Stimulated activated CD4-positive, alpha-beta T cell treated with anti-CD3 and anti-CD28 coated beads, Interleukin-4, amount 100 ng/mL, for 4 hours (primary cell): Measurements from ENCODE around the gene DOCK1.

Source experiments
- DNase-seq, 2 experiments: peaks; one replicate each; pipeline ENCODE4 v3.0.0-alpha.2; 2020

The DOCK1 gene

DNA sequence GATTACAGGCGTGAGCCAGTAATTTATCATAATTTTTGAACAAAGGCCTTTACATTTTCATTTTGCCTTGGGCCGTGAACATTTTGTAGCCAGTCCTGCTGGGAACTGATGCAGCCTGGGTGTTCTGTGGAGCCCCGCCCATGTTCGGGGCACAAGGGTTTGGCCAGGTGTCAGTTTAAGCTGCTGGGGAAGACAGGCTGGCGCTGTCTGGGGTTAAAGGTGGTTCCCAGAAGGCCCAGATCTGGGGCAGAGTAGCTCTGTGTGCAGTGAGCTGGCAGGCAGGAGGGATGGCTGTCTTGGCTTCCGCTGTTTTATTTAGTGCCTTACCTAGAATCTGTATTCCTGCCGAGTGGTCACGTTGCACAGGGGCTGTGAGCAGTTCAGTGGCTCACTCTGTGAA lies 50.2 kb downstream of the DOCK1 start:
- no peak for DNase-seq

DNA sequence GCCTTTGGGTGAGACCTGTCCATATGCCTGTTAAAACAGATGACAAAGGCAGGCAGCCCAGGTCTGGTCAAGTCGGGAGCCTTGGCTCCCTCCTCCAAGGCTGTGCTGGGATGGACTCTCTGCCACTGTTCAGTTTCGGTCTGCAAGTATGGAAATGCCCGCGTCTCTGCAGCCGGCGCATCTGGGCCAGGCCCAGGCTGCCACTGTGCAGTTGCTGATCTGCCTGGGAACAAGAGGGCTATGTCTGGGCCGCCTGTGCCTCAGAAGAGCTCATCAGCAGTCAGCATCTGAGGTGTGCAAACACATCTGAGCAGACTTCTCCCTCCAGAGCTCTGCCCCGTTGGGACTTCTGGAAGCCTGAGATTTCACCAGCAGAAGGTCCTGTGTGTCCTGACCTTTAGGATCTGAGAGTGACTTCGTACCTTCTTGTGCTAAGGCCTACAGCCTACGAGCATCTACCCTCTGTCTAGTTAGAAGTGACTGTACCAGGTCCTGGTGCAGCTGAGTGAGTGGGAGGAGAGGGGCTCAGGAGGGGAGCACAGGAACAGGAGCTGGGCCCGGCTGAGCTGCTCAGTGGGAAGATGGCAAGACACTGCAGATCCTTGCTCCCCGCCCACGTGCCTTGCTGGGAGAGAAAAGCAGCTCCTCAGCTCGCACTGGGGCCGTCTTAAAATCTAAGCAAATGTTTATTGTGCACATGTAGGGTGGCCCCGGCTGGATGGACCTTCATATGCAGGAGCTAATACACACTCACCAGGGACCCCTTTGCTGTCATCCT lies 50.9 kb downstream of the DOCK1 start:
- DNase-seq: no peak

DNA sequence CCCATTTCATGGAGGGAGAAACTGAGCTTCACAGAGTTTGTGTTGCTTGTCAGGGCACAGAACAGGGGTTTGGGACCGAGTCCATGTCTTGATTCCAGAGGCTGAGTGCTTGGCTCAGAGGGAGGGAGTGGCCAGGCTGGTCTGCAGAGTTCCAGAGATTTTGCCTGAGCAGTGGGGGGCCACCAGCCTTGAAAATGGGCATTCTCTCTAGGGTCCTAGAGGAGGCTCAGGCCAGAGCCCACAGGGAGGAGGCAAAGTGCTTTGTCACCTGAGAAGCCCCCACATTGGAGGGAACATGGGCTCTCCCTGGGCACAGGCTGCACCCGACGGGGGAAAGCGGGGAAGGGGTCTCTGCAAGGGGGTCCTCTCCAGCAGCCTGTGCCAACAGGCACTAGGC lies 51.5 kb downstream of the DOCK1 start:
- DNase-seq: no peak

DNA sequence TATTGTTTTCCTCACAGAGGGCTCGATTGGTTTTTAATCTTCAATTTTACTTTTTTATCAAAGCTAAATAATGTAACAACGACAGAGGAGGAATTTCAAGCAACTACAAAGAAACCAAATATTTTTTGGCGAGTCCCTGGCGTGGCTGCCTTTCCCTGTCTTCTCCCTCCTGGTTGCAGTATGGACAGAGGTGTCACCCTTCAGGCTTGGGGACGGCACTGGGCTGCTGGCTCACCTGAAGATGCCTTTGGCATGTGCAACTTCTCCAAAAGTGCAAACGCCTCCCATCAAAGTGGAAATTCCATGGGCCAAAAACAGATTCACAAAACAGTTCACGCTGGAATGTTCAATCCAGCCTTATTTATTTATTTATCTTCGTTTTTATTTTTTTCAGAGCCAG lies 51.9 kb downstream of the DOCK1 start:
- no peak for DNase-seq

DNA sequence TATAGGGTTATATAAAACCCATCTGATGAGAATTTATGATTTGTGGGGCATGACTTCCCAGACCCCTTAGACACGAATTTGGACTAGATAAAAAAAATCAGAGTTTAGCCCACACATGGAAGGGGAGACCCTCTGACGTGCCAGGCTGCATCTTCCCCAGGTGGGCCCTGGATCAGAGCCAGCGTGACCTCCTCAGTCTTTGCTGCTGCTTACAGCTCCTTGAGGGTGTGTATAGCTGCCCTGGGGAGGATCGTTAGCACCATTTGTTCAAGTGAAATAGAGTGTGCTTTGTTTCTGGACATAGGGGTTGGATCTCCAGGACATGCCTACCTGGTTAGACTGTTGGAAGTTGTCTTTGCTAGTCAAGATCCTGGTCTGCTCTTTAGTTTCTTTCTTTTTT lies 54.2 kb downstream of the DOCK1 start:
- DNase-seq: no peak

DNA sequence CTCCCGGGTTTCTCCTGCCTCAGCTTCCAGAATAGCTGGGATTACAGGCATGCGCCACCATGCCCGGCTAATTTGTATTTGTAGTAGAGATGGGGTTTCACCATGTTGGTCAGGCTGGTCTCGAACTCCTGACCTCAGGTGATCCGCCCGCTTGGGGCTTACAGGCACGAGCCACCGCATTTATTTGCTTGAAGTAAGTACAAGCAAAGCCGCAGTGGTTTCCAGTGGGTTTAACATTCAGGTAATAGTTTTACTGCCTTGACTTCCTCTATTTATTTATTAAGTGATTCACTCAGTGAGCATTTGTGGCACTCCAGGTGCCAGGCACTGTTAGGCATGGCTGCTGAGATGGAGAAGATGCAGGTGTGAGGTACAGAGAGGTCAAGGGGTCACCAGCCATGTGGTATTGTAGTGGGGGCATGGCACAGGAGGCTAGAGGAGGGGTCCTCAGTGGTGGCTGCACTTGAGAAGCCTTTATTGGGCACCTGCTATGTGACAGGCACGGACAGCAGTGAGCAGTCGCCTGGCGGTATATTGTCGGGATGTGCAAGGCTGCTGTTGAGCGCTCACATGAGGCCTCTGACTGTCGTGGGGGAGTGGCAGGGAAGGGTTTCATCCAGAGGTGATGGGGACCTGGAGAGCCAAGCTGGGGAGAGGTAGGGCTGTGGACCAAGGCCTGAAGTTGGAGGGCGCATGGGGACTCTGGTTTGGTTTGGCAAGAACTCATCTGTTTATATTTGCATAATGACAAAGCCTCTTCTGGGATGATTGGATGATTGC lies 54.9 kb downstream of the DOCK1 start:
- no peak for DNase-seq

DNA sequence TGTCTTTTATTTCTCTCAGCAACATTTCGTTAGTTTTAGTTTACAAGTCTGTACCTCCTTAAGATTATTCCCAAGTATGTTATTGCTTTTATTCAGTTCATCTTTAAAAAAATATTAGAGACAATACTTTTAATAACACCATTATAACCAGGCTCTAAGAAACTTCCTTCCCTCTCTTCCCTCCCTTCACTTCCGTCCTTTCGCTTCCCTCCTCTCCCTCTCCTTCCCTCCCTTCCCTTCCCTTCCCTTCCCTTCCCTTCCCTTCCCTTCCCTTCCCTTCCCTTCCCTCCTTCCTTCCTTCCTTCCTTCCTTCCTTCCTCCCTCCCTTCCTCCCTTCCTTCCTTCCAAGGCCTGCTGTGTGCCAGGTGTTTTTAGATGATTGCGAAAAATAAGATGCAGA lies 58.1 kb downstream of the DOCK1 start:
- DNase-seq: no peak

DNA sequence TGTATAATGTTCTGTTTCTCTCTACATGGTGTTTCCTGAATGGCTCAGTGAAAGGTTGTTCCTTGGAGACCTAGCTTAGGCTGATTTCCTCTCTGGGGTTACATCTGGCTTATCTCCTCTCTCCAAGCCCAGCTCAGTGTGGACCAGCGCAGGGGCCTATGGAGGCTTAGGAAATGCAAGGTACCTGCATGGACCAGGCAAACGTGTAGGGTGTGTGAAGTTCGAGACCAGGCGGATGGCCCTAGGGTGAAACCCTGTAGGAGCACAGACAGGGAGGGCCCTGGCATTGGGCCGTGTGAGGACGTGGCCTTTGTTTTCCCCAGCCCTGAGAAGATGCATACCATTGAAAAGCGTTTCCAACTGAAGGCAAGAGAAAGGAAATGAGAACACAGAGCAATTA lies 59.0 kb downstream of the DOCK1 start:
- DNase-seq: no peak

DNA sequence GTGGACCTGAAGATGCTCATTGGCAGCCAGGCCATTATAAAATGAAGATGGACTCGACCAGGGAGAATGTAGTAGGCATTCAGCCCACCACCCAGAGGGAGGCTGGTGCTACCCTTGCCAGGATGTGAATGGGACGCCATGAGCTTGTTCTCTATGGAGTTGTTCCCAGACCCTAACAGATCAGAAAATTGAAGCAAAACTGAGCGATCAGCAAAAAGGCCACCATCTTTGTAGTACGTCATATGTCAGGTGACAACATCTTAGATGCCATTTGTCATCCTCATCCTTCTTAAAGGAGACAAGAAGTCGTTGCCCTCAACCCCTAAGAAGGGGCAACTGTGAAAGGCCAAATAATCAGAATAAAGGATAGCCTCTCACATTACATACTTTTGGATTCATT lies 61.7 kb downstream of the DOCK1 start:
- DNase-seq: no peak

DNA sequence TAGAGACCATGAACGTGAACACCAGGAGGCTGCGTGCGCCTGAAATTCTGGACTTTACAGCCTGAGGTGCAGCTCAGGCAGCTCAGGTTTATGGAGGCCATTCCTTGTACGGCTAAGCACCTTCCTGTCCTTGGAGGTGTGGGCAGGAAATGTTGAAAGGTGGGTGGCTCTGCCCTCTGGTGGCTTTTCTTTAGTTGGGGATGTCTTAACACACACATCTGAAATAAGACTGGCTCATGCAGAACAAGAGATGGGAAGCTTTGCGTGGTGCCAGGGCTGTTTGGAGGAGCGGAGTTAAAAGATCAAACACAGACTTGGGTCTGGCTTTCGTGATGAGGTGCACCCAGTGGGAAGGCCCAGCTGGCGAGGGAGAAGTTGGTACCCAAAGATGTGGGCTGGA lies 64.1 kb downstream of the DOCK1 start:
- no peak for DNase-seq

DNA sequence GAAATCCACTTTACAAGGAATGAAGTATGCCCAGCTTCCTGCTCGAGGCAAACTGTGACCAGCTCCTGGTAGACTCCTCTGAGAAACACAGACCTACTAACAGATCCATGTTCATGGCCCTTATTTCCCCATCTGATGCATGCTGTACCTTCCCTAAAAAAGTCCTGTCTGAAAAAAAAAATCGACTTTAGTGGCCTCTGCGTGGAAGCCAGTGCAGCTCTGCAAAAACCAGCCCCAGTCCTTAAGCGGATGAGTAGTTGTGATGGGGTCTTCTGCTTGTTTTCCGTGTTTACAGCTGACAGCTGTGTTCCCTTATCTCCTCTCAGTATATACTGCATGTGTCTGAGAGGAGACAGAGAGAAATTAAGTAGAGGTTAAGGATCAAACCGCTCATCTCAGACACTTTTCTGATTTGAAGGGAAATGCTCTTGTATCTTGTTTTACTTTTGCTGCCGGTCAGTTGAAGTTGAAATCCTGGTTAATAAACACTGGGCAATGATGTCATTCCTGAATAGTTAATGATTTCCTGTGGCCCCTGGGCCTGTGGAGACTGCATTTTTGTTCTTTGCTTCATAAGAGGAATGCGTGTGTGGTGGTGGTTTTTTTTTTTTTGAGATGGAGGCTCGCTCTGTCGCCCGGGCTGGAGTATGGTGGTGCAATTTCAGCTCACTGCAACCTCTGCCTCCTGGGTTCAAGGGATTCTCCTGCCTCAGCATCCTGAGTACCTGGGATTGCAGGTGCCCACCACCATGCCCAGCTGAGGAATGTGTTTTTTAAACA lies 67.6 kb downstream of the DOCK1 start:
- DNase-seq: no peak

DNA sequence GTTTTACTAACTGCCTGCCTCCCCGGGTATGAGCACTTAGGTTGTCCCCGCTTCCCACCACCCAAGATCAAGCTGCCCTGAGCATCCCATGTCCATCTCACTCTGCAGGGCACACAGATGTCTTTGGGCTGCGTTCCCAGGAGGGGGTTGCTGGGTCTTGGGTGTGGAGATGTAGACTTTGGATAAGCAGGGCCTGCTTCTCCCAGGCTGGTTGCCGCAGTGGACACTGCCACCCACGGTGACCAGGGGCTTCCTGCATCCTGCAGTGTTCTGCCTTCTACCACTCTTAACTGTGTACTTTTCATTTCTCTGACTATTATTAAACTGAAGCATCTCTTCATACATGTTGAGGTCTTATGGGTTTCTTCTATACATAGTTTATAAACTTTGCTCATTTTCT lies 70.0 kb downstream of the DOCK1 start:
- no peak for DNase-seq

DNA sequence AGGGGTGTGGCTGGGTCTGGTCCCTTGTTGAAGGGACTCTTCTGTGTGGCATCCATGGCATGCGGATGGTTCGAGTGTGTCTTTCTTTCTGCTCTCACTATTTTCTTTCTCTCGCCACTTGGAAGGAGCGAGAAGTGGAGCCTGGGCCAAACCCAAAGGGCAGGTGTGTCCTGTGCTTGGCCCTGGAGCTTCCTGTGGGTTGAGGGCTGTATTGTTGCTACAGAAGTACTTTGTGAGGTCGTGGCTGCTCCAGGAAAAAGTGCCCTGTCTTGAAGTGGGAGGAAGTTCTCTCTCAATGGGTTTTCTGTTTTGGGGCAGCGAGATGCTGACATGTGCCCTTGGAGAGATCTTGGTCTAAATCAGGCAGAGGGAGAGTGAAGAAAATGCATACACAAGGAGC lies 72.0 kb downstream of the DOCK1 start:
- DNase-seq: no peak

DNA sequence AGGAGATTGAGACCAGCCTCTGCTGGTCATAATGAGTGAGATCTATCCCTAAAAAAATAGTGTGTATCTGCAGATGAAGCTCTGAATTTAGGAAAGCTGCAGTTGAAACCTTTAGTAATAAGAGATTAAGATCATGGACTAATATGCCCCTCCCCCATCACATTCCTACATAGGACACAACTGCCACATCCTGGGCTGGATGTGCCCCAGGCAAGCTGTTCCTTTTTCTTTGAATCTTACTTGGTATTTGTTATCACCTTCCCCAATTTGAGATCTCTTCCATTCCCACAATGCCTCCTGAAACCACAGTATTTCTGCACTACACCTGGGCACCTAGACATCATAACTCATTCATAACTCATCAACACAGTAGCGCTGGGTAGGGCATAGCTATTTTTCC lies 74.1 kb downstream of the DOCK1 start:
- no peak for DNase-seq

DNA sequence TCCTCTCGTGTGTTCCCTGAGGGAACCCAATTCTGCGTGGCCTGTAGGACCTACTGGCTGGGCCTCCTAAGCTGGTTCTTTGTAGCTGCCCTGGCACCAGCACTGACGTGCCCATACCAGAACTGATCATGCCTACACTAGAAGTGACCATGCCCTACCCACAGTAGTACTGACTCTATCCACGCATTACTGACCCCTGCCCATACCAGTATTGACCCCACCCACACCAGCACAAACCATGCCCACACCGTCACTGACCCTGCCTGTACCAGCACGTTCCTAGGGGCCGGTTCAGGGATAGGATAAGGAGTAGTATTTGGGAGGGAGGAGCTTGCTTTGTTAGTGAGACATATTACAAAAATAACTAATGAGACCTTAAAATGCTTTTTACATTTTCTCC lies 88.0 kb downstream of the DOCK1 start:
- DNase-seq: no peak

DNA sequence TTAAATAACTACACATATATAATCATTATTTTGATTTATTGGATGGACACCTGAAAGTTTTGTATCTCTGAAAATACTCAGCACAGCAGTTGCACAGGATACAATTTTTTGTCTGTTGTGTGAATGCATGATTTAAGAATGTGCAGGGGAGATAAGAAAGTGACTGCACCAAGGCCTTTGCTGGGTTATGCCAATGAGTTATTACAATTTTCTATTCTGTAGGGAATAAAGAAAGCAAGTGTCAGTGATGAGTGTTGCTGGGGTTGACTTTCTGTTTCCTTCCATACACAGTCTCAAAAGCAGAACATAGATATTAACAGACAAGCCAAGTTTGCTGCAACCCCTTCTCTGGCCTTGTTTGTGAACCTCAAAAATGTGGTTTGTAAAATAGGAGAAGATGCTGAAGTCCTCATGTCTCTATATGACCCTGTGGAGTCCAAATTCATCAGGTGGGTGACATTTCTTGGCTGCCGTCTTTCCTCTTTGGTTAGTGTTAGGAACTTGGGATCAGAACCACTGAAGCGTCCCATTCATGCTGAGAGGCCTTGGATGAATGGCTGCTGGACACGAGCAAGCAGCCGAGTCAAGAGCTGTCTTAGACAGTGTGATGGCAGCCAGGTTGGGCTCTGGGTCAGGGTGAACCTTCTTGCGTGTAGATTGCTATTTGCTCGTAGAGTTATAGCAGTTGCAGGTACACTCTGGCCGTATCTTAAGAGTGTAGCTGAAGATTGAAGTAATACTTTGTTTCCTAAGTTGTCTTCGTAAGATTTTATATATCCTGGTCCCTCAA lies 92.8 kb downstream of the DOCK1 start:
- DNase-seq: no peak

DNA sequence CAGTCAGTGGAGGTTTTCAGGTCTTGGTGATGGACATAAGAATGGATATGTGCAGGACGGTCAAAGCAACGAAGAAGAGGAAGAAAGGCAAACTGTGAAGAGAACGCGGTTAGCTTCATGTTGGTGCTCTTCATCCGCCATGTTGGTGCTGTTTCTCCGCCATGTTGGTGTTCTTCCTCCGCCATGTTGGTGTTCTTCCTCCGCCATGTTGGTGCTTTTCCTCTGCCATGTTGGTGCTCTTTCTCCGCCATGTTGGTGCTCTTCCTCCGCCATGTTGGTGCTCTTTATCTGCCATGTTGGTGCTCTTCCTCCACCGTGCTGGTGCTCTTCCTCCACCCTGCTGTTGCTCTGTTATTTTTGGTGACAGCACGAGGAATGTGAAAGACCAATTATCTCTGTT lies 95.4 kb downstream of the DOCK1 start:
- DNase-seq: no peak

DNA sequence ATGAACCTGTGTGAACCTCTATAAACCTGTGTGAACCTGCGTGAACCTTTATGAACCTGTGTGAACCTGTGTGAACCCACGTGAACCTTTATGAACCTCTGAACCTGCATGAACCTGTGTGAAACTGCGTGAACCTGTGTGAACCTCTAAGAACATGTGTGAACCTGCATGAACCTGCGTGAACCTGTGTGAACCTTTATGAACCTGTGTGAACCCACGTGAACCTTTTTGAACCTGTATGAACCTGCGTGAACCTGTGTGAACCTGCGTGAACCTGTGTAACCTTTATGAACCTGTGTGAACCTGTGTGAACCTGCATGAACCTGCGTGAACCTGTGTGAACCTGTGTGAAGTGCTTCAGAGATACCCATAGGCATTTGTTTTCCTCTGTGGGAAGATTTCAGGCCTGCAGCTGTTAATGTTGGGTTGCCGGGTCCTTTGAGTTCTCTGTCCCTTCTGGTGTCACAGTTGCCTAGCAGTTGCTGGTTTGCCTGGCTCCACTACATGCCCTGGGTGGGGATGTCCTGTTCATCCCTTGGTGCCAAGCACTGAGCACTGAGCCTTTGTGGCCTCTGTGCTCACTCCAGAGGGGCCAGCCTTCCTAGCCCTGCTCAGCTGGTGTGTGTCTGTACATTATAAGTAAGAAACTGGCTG lies 97.9 kb downstream of the DOCK1 start:
- no peak for DNase-seq

DNA sequence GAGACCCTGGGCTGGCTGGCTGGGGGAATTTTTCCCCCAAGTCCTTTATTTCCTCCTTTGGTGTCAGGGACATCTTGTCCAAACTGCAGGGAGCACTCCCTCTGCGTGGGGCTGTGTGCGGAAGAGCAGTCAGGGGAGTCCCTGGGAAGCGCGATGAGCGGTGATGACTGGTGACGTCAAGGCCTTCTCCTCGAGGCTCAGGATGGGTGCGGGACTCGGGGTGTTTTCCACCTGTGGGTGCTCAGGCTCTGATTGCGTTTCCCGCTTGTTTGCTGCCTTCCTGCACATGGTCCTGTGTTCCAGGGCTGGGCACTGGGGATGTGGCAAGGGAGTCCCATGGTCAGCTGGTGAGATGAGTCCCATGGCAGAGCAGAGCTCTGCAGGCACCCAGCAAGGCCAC lies 101.2 kb downstream of the DOCK1 start:
- DNase-seq: no peak

DNA sequence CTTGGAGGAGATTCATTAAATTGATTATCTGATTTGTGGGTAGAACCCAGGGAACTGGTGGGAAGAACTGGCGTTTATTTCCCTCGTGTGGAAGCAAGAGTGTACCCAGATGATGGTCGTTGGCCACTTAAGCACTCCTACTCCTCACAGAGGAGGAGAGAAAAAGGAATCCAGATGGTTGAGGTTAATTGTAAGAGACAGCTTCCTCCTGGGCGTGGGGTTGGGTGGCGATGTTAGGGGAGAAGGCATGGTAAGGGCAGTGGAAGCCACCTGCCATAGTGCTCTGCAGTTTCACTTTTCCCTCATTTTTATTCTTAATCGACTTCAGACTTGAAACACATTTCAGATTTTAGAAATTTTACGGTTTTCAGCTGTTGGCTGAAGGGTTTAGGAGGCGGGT lies 104.1 kb downstream of the DOCK1 start:
- no peak for DNase-seq

DNA sequence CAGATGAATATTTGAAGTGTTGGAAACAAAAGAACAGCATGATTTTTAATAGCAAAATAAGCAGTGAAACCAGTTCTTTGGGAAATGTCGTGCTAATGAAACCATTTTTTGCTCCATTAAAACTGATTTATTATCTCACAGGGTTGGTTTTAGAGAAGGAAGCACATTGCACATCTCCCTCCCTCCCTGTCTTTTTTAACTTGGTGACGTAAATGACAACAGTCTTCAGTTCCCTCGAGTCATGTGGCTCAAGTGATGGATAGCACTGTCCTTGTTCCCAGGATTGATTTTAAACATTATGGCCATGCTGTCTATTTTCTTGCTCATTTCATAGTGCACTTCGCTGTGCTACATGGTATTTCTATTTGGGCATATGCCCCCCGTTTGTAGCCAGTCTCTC lies 105.9 kb downstream of the DOCK1 start:
- no peak for DNase-seq

DNA sequence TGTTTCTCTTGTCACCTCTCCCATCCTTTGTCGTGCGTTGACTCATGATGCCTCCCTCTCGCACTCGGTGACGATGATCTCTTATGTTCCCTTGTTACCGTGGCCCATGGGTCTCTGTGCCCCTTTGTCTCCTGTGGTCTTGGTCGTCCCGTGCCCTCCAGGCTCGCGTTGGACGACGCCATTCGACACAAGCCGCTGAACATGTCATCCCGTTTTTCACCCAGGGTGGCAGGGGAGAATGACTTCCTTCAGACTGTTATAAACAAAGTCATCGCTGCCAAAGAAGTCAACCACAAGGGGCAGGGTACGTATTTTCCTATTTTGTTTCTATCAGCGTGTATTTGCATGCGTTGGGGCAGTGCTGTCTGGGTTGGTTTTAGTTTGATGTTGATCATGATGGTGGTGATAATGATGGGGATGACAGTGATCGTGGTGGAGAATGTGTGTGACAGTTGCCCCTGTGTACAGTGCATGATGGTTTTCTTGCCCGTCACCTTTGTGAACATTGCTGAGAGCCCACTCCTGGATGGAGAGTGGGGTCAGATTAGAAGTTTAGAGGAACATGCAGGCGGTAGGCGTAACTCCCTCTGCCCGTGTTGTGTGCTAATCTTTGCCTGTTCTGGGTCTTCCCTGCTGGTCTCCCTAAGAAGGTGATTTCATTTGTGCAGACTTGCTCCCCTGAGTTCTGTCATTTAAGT lies 107.0 kb downstream of the DOCK1 start:
- DNase-seq: no peak
